Type B pancreatic cell (in vitro differentiated cells): Measurements from ENCODE around the gene ZBTB20. TPM values are rescaled to one million over a fixed set of nuclear protein-coding genes. Genes with fewer than 3 reads are reported as not detected.

Experiments used
- DNase-seq: peaks from one replicate; pipeline ENCODE4 v3.0.0; 2021; ENCODE audit warnings: mixed read lengths; ENCODE audit not compliant: unreplicated experiment; ENCODE audit errors: extremely low spot score
- H3K27ac Mint-ChIP-seq: 2 replicates; pipeline ENCODE4 v1.8.0; 2021; ENCODE audit warnings: mild to moderate bottlenecking, mixed read lengths
- H3K27me3 Mint-ChIP-seq: 2 replicates; pipeline ENCODE4 v1.8.0; 2021; ENCODE audit warnings: mixed read lengths
- H3K36me3 Mint-ChIP-seq: 2 replicates; pipeline ENCODE4 v1.8.0; 2021; ENCODE audit warnings: mixed read lengths
- H3K4me1 Mint-ChIP-seq: one replicate; pipeline ENCODE4 v1.8.0; 2021; ENCODE audit warnings: mixed read lengths; ENCODE audit not compliant: unreplicated experiment
- H3K4me3 Mint-ChIP-seq: 2 replicates; pipeline ENCODE4 v1.8.0; 2021; ENCODE audit warnings: mild to moderate bottlenecking, mixed read lengths
- H3K9me3 Mint-ChIP-seq: 2 replicates; pipeline ENCODE4 v1.8.0; 2021; ENCODE audit warnings: mixed read lengths
- CTCF ChIP-seq: fragments of 200-600 bp; sonication (generic); conservative IDR thresholded peaks from 2 replicates; pipeline ENCODE4 v1.5.0; 2021; ENCODE audit warnings: antibody characterized with exemption, mild to moderate bottlenecking
- total RNA-seq: library from RNA; stranded (reverse); gene quantifications from 2 replicates; pipeline ENCODE4 v1.2.1, GENCODE V29; 2021; ENCODE audit warnings: low replicate concordance

Gene ZBTB20
- total RNA-seq, 1 donor from 2014 or later = 14.4 TPM

GRCh38 chr3:114424337-114424736 is 722.8 kb downstream of the ZBTB20 start:
- Mint-ChIP-seq H3K4me1 (no peaks in the 10 kb centered on the region), H3K36me3 (no peaks in the 10 kb centered on the region), H3K27me3 (no peaks in the 10 kb centered on the region), H3K4me3 (no peak overlapping the region), H3K27ac (no peak overlapping the region), H3K9me3 (no peaks in the 10 kb centered on the region)
- no peak for TF ChIP-seq CTCF
- DNase-seq = no peak

GRCh38 chr3:114421204-114421603 is 725.9 kb downstream of the ZBTB20 start:
- Mint-ChIP-seq H3K9me3 (no peaks in the 10 kb centered on the region), H3K4me3 (no peak overlapping the region), H3K36me3 (no peaks in the 10 kb centered on the region), H3K27ac (no peak overlapping the region), H3K4me1 (peaks cover 9% of the 10 kb centered on the region), H3K27me3 (no peaks in the 10 kb centered on the region)
- DNase-seq = no peak
- no peak for TF ChIP-seq CTCF

GRCh38 chr3:114420072-114420471 is 727.0 kb downstream of the ZBTB20 start:
- Mint-ChIP-seq H3K27me3 (no peaks in the 10 kb centered on the region), H3K4me1 (peaks cover 9% of the 10 kb centered on the region), H3K4me3 (no peak overlapping the region), H3K27ac (no peak overlapping the region), H3K36me3 (no peaks in the 10 kb centered on the region), H3K9me3 (no peaks in the 10 kb centered on the region)
- TF ChIP-seq CTCF = no peak
- no peak for DNase-seq

DNA sequence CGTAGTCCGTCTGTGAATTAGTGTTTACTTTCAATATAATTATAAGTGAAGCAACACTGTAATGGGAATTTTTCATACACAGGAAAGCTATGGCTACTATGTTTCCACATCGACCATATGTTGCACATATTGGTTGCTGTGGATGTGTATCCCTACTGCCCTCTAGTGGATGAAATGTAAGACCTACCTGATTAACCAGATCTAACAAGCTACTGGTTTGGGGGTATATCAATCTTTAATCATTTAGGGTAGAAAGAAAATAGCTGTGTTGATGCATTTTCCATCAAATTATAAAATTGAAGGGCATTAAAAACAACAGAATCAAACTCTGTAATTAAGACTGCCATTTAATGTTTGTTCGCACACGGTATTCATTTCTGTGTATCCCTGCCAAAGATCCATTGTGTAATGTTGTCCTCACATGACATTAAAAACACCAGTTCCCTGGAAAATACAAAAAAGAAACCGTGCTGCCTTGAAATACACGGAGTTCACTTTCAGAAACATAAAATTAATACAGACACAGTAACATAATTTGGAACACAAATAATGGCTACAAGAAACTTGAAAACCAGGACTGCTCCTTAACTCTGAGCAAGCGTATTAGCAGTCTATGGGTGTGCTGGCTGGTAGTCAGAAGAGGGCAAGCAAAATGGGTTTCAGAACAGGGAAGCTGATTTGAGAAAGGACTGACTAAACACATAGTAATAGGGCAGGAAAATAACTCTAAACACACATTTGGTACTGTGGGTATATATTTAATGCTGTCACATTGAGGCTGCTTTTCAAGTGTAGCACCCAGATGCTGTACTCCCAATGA is 728.2 kb downstream of the ZBTB20 start:
- H3K36me3 Mint-ChIP-seq = no peaks in the 10 kb centered on the region
- H3K9me3 Mint-ChIP-seq = no peaks in the 10 kb centered on the region
- H3K4me3 Mint-ChIP-seq = no peak overlapping the region
- DNase-seq = no peak
- TF ChIP-seq CTCF = peak; percentile 92
- H3K27me3 Mint-ChIP-seq = no peaks in the 10 kb centered on the region
- H3K27ac Mint-ChIP-seq = no peak overlapping the region
- peaks cover 9% of the 10 kb centered on the region for H3K4me1 Mint-ChIP-seq

DNA sequence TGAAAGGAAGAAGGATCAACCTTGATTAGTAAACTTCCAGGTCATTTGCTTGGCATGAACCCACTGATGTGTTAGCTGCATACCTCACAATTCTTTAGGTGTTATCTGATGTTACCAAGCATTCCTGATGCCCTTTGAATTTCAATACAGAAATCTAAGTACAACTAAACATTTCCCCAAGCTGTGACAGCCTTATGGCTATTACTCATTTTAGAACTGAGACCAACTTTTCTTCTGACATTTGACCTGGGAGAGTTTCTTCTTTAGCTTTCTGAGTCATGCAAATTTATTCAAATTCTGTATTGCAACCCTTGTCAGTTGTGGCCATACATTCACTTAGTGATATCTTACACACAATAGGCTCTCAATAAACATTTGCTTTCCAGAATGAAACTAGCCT is 729.0 kb downstream of the ZBTB20 start:
- no peak for TF ChIP-seq CTCF
- peaks cover 9% of the 10 kb centered on the region for H3K4me1 Mint-ChIP-seq
- DNase-seq = no peak
- no peaks in the 10 kb centered on the region for H3K36me3 Mint-ChIP-seq
- no peak overlapping the region for H3K27ac Mint-ChIP-seq
- no peaks in the 10 kb centered on the region for H3K27me3 Mint-ChIP-seq
- no peaks in the 10 kb centered on the region for H3K9me3 Mint-ChIP-seq
- H3K4me3 Mint-ChIP-seq = no peak overlapping the region
